ENCODE results near the gene PRDM16.

PRDM16 gene

GRCh38 chr1:3068564-3069431 lies at the start of gene PRDM16:
PRDM16 (plus strand) TSS chr1:3069203; CDS start chr1:3069260, 57 bp downstream.
- DNase-seq (ENCODE audit: low read depth, low spot score): no peak

- no peak for DNase-seq (ENCODE audit: low read depth, low spot score)
These were observed 49.4 kb upstream of the PRDM16 start for GRCh38 chr1:3019516-3020051.

GRCh38 chr1:3020263-3020909 lies 48.6 kb upstream of the PRDM16 start:
- no peak for DNase-seq (ENCODE audit: low read depth, low spot score)

- DNase-seq (ENCODE audit: low read depth, low spot score): no peak
These were observed 47.8 kb upstream of the PRDM16 start, which contains the start of gene ACTRT2 for GRCh38 chr1:3021233-3021671. ACTRT2 (plus strand) TSS chr1:3021467; CDS start chr1:3021687, 220 bp downstream.

- no peak for DNase-seq (ENCODE audit: low read depth, low spot score)
These were observed 47.1 kb upstream of the PRDM16 start for GRCh38 chr1:3021801-3022401.

GRCh38 chr1:3022511-3022973 lies 46.5 kb upstream of the PRDM16 start:
- no peak for DNase-seq (ENCODE audit: low read depth, low spot score)

- no peak for DNase-seq (ENCODE audit: low read depth, low spot score)
These were observed 46.0 kb upstream of the PRDM16 start for GRCh38 chr1:3022976-3023375.

GRCh38 chr1:3024019-3024418 lies 45.0 kb upstream of the PRDM16 start:
- no peak for DNase-seq (ENCODE audit: low read depth, low spot score)

- DNase-seq (ENCODE audit: low read depth, low spot score): no peak
These were observed 44.4 kb upstream of the PRDM16 start for GRCh38 chr1:3024588-3024987.

GRCh38 chr1:3026124-3026523 lies 42.9 kb upstream of the PRDM16 start:
- DNase-seq (ENCODE audit: low read depth, low spot score): no peak

- DNase-seq (ENCODE audit: low read depth, low spot score): no peak
These were observed 42.2 kb upstream of the PRDM16 start for GRCh38 chr1:3026581-3027391.

GRCh38 chr1:3027611-3028371 lies 41.2 kb upstream of the PRDM16 start:
- DNase-seq (ENCODE audit: low read depth, low spot score): no peak

- no peak for DNase-seq (ENCODE audit: low read depth, low spot score)
These were observed 40.3 kb upstream of the PRDM16 start for GRCh38 chr1:3028531-3029282.

- DNase-seq (ENCODE audit: low read depth, low spot score): no peak
These were observed 39.5 kb upstream of the PRDM16 start for GRCh38 chr1:3029481-3029961.

- no peak for DNase-seq (ENCODE audit: low read depth, low spot score)
These were observed 38.9 kb upstream of the PRDM16 start for GRCh38 chr1:3029991-3030662.

GRCh38 chr1:3030663-3031381 lies 38.2 kb upstream of the PRDM16 start:
- no peak for DNase-seq (ENCODE audit: low read depth, low spot score)

- DNase-seq (ENCODE audit: low read depth, low spot score): no peak
These were observed 37.4 kb upstream of the PRDM16 start for GRCh38 chr1:3031401-3032221.

All from smooth muscle cell of the brain vasculature (primary cell).